ENCODE data around the gene KCND3. TPM values are rescaled to one million over a fixed set of nuclear protein-coding genes. Genes with fewer than 3 reads are reported as not detected.

Gene KCND3
- polyA plus RNA-seq, 2 donors: 0.57 to 1.6 TPM

- WGBS, 2 donors: 86 to 90% methylated on average over 6 of the region's 6 CpGs
- H3K36me3 ChIP-seq (ENCODE audit: control insufficient read depth in 2 of 2, insufficient read depth in 2 of 2, low read length in 1 of 2): no peaks in the 10 kb centered on the region
- H3K4me3 ChIP-seq (ENCODE audit: low read depth in 1 of 2, low read length in 2 of 2): no peak overlapping the region
- H3K27ac ChIP-seq (ENCODE audit: low read depth in 2 of 2, low read length in 1 of 2): no peak overlapping the region
- no peaks in the 10 kb centered on the region for H3K4me1 ChIP-seq (ENCODE audit: control insufficient read depth in 2 of 2, insufficient read depth in 2 of 2, low read length in 1 of 2)
- H3K9me3 ChIP-seq (ENCODE audit: control insufficient read depth in 2 of 2, insufficient read depth in 1 of 2, low read depth in 1 of 2, low read length in 1 of 2): no peaks in the 10 kb centered on the region
- no peaks in the 10 kb centered on the region for H3K27me3 ChIP-seq (ENCODE audit: control insufficient read depth in 1 of 2, insufficient read depth in 2 of 2, low read length in 2 of 2)
Measured at GRCh38 chr1:111778066-111778465, 211.4 kb downstream of the KCND3 start.

- Histone ChIP-seq H3K4me1 (ENCODE audit: control insufficient read depth in 2 of 2, insufficient read depth in 2 of 2, low read length in 1 of 2) (no peaks in the 10 kb centered on the region), H3K36me3 (ENCODE audit: control insufficient read depth in 2 of 2, insufficient read depth in 2 of 2, low read length in 1 of 2) (no peaks in the 10 kb centered on the region), H3K4me3 (ENCODE audit: low read depth in 1 of 2, low read length in 2 of 2) (no peak overlapping the region), H3K27me3 (ENCODE audit: control insufficient read depth in 1 of 2, insufficient read depth in 2 of 2, low read length in 2 of 2) (no peaks in the 10 kb centered on the region), H3K27ac (ENCODE audit: low read depth in 2 of 2, low read length in 1 of 2) (no peak overlapping the region), H3K9me3 (ENCODE audit: control insufficient read depth in 2 of 2, insufficient read depth in 1 of 2, low read depth in 1 of 2, low read length in 1 of 2) (no peaks in the 10 kb centered on the region)
- WGBS, 2 donors: 92 to 98% methylated on average over 1 of the region's 1 CpG
Measured at GRCh38 chr1:111777301-111777700, 212.2 kb downstream of the KCND3 start.

DNA sequence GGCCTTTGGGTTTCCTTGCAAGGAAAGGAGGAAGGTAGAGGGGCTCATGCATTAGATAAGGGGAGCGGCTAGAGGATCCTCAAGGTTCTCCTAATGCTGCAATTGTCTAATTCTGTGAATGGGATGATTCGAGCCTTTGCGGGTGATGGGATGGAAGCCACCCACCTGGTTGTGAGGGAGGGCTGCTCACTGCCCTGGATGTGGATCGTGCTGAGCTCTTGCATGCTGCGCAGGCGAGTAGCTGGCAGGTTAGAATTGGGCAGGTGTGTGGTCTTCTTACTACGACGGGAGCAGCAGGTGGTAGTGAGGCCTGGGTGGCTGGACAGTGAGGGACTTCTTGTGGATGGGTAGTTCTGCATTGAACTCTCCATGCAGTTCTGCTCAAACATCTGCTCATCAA is 212.6 kb downstream of the KCND3 start:
- Histone ChIP-seq H3K4me1 (ENCODE audit: control insufficient read depth in 2 of 2, insufficient read depth in 2 of 2, low read length in 1 of 2) (no peaks in the 10 kb centered on the region), H3K27ac (ENCODE audit: low read depth in 2 of 2, low read length in 1 of 2) (no peak overlapping the region), H3K27me3 (ENCODE audit: control insufficient read depth in 1 of 2, insufficient read depth in 2 of 2, low read length in 2 of 2) (no peaks in the 10 kb centered on the region), H3K9me3 (ENCODE audit: control insufficient read depth in 2 of 2, insufficient read depth in 1 of 2, low read depth in 1 of 2, low read length in 1 of 2) (no peaks in the 10 kb centered on the region), H3K4me3 (ENCODE audit: low read depth in 1 of 2, low read length in 2 of 2) (no peak overlapping the region), H3K36me3 (ENCODE audit: control insufficient read depth in 2 of 2, insufficient read depth in 2 of 2, low read length in 1 of 2) (no peaks in the 10 kb centered on the region)
- 93 to 94% methylated on average over 8 of the region's 8 CpGs for WGBS, 2 donors

DNA sequence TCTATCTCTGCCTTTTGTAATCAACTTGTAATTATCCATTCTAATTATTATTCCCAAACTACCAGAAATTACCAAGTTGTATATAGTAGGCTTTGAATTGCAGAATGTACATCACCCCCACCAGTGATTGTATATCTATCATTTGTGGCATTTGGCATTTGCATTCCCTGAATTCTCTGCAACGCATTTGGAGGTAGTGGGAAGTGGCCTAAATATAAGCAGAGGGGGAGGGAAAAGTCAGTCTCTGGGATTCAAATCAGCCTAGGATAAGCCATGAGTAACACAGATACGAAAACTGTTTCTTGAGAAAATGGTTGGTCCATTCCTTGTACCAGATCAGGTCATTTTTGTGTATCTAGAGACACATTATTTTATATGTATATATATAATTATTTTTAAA is 213.1 kb downstream of the KCND3 start:
- Histone ChIP-seq H3K36me3 (ENCODE audit: control insufficient read depth in 2 of 2, insufficient read depth in 2 of 2, low read length in 1 of 2) (no peaks in the 10 kb centered on the region), H3K27me3 (ENCODE audit: control insufficient read depth in 1 of 2, insufficient read depth in 2 of 2, low read length in 2 of 2) (no peaks in the 10 kb centered on the region), H3K4me1 (ENCODE audit: control insufficient read depth in 2 of 2, insufficient read depth in 2 of 2, low read length in 1 of 2) (no peaks in the 10 kb centered on the region), H3K27ac (ENCODE audit: low read depth in 2 of 2, low read length in 1 of 2) (no peak overlapping the region), H3K4me3 (ENCODE audit: low read depth in 1 of 2, low read length in 2 of 2) (no peak overlapping the region), H3K9me3 (ENCODE audit: control insufficient read depth in 2 of 2, insufficient read depth in 1 of 2, low read depth in 1 of 2, low read length in 1 of 2) (no peaks in the 10 kb centered on the region)
- 83 to 91% methylated on average over 2 of the region's 2 CpGs for WGBS, 2 donors

DNA sequence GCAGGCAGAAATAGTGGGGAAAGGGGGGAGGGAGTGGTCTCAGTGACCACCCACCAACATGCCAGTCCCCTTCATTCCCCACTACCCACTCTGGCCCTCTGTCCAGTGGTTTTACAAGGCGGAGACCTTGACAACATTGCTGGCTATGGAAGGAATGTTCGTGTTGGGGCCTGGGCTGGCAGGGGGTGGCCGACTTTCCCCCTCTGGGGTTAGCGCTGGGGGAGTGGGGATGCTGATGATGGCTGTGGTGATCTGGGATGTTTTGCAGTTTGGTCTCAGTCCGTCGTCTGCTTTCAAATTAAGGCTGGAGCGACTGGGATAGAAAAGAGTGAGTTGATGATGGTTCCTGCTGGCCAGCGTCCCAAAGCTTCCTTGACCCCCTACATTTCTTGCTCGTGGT is 213.5 kb downstream of the KCND3 start:
- no peak overlapping the region for H3K27ac ChIP-seq (ENCODE audit: low read depth in 2 of 2, low read length in 1 of 2)
- no peaks in the 10 kb centered on the region for H3K4me1 ChIP-seq (ENCODE audit: control insufficient read depth in 2 of 2, insufficient read depth in 2 of 2, low read length in 1 of 2)
- WGBS, 2 donors: 80 to 82% methylated on average over 9 of the region's 9 CpGs
- no peaks in the 10 kb centered on the region for H3K27me3 ChIP-seq (ENCODE audit: control insufficient read depth in 1 of 2, insufficient read depth in 2 of 2, low read length in 2 of 2)
- no peak overlapping the region for H3K4me3 ChIP-seq (ENCODE audit: low read depth in 1 of 2, low read length in 2 of 2)
- H3K36me3 ChIP-seq (ENCODE audit: control insufficient read depth in 2 of 2, insufficient read depth in 2 of 2, low read length in 1 of 2): no peaks in the 10 kb centered on the region
- H3K9me3 ChIP-seq (ENCODE audit: control insufficient read depth in 2 of 2, insufficient read depth in 1 of 2, low read depth in 1 of 2, low read length in 1 of 2): no peaks in the 10 kb centered on the region

- Histone ChIP-seq H3K36me3 (ENCODE audit: control insufficient read depth in 2 of 2, insufficient read depth in 2 of 2, low read length in 1 of 2) (peaks cover 0 to under 1% of the 10 kb centered on the region in 2 donors), H3K27ac (ENCODE audit: low read depth in 2 of 2, low read length in 1 of 2) (no peak overlapping the region), H3K9me3 (ENCODE audit: control insufficient read depth in 2 of 2, insufficient read depth in 1 of 2, low read depth in 1 of 2, low read length in 1 of 2) (no peaks in the 10 kb centered on the region), H3K27me3 (ENCODE audit: control insufficient read depth in 1 of 2, insufficient read depth in 2 of 2, low read length in 2 of 2) (no peaks in the 10 kb centered on the region), H3K4me1 (ENCODE audit: control insufficient read depth in 2 of 2, insufficient read depth in 2 of 2, low read length in 1 of 2) (no peaks in the 10 kb centered on the region), H3K4me3 (ENCODE audit: low read depth in 1 of 2, low read length in 2 of 2) (no peak overlapping the region)
- WGBS, 2 donors: 85 to 87% methylated on average over 4 of the region's 4 CpGs
Measured at GRCh38 chr1:111770916-111771315, 218.6 kb downstream of the KCND3 start.

GRCh38 chr1:111769517-111770146 is 219.8 kb downstream of the KCND3 start:
- Histone ChIP-seq H3K27ac (ENCODE audit: low read depth in 2 of 2, low read length in 1 of 2) (no peak overlapping the region), H3K36me3 (ENCODE audit: control insufficient read depth in 2 of 2, insufficient read depth in 2 of 2, low read length in 1 of 2) (peaks cover 3 to 4% of the 10 kb centered on the region in 2 donors), H3K27me3 (ENCODE audit: control insufficient read depth in 1 of 2, insufficient read depth in 2 of 2, low read length in 2 of 2) (no peaks in the 10 kb centered on the region), H3K4me1 (ENCODE audit: control insufficient read depth in 2 of 2, insufficient read depth in 2 of 2, low read length in 1 of 2) (no peaks in the 10 kb centered on the region), H3K4me3 (ENCODE audit: low read depth in 1 of 2, low read length in 2 of 2) (no peak overlapping the region), H3K9me3 (ENCODE audit: control insufficient read depth in 2 of 2, insufficient read depth in 1 of 2, low read depth in 1 of 2, low read length in 1 of 2) (no peaks in the 10 kb centered on the region)
- 32 to 33% methylated on average over 6 of the region's 6 CpGs for WGBS, 2 donors

- Histone ChIP-seq H3K4me1 (ENCODE audit: control insufficient read depth in 2 of 2, insufficient read depth in 2 of 2, low read length in 1 of 2) (no peaks in the 10 kb centered on the region), H3K36me3 (ENCODE audit: control insufficient read depth in 2 of 2, insufficient read depth in 2 of 2, low read length in 1 of 2) (peaks cover 3 to 4% of the 10 kb centered on the region in 2 donors), H3K27ac (ENCODE audit: low read depth in 2 of 2, low read length in 1 of 2) (no peak overlapping the region), H3K4me3 (ENCODE audit: low read depth in 1 of 2, low read length in 2 of 2) (no peak overlapping the region), H3K9me3 (ENCODE audit: control insufficient read depth in 2 of 2, insufficient read depth in 1 of 2, low read depth in 1 of 2, low read length in 1 of 2) (no peaks in the 10 kb centered on the region), H3K27me3 (ENCODE audit: control insufficient read depth in 1 of 2, insufficient read depth in 2 of 2, low read length in 2 of 2) (no peaks in the 10 kb centered on the region)
Measured at GRCh38 chr1:111768625-111769024, 220.8 kb downstream of the KCND3 start.

- Histone ChIP-seq H3K9me3 (ENCODE audit: control insufficient read depth in 2 of 2, insufficient read depth in 1 of 2, low read depth in 1 of 2, low read length in 1 of 2) (no peaks in the 10 kb centered on the region), H3K27ac (ENCODE audit: low read depth in 2 of 2, low read length in 1 of 2) (no peak overlapping the region), H3K36me3 (ENCODE audit: control insufficient read depth in 2 of 2, insufficient read depth in 2 of 2, low read length in 1 of 2) (peaks cover 3 to 6% of the 10 kb centered on the region in 2 donors), H3K4me3 (ENCODE audit: low read depth in 1 of 2, low read length in 2 of 2) (no peak overlapping the region), H3K4me1 (ENCODE audit: control insufficient read depth in 2 of 2, insufficient read depth in 2 of 2, low read length in 1 of 2) (no peaks in the 10 kb centered on the region), H3K27me3 (ENCODE audit: control insufficient read depth in 1 of 2, insufficient read depth in 2 of 2, low read length in 2 of 2) (no peaks in the 10 kb centered on the region)
Measured at GRCh38 chr1:111768023-111768422, 221.4 kb downstream of the KCND3 start.

DNA sequence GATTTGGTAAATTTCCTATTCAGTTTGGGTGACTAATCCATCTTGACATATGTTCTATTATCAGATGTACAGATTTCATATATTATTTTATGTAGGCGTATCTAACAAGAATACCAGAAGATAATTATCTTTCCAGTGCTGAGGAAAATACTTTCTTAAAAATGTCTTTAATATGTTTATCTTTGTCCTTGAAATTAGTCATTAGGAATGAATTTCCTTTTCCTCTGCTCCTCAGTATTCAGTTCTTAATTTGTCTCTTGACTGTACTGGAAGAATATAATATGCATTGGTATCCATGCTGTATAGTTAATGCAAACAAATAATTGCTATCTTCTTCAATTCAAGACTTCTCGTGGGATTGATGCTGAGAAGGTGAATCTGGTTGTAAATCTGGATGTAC is 227.1 kb downstream of the KCND3 start:
- WGBS, 2 donors: 95 to 96% methylated on average over 2 of the region's 2 CpGs
- no peaks in the 10 kb centered on the region for H3K4me1 ChIP-seq (ENCODE audit: control insufficient read depth in 2 of 2, insufficient read depth in 2 of 2, low read length in 1 of 2)
- H3K36me3 ChIP-seq (ENCODE audit: control insufficient read depth in 2 of 2, insufficient read depth in 2 of 2, low read length in 1 of 2): peaks cover 3 to 10% of the 10 kb centered on the region in 2 donors

More for the DNA sequence above, 227.1 kb downstream of the KCND3 start:
- Histone ChIP-seq H3K27ac (ENCODE audit: low read depth in 2 of 2, low read length in 1 of 2) (no peak overlapping the region), H3K27me3 (ENCODE audit: control insufficient read depth in 1 of 2, insufficient read depth in 2 of 2, low read length in 2 of 2) (no peaks in the 10 kb centered on the region), H3K4me3 (ENCODE audit: low read depth in 1 of 2, low read length in 2 of 2) (no peak overlapping the region), H3K9me3 (ENCODE audit: control insufficient read depth in 2 of 2, insufficient read depth in 1 of 2, low read depth in 1 of 2, low read length in 1 of 2) (no peaks in the 10 kb centered on the region)

Measured in esophagus (tissue), 2 donors.